ENCODE measurements around the gene S100B. TPM values are rescaled to one million over a fixed set of nuclear protein-coding genes. Genes with fewer than 3 reads are reported as not detected.

The S100B gene
- total and polyA plus RNA-seq, 2 of the 13 experiments (the other 11 are each of a cell fraction or from before 2014, with no cell fraction given) = not detected

DNA sequence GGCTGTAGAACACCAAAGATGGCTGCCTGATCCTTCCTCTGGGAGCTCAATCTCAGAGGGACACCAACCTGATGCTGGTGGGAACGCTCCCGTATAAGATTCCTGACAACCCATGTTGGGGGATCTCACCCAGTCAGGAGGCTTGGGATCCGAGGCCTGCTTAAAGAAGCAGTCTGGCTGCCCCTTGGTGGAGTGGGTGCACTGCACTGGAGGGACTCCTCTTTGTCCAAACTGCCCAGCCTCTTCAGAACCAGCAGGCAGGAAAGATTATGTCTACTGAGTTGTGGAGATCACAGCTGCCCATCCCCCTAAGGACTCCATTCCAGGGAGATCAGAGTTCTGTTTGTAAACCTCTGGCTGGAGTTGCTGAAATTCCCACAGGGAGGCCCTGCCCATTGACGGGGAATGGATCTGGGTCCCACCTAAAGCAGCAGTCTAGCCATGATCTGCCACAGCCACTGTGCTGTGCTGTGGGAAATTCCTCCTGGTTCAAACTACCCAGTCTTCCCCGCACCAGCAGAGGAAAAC, 23.0 kb downstream of the S100B start (continued):
- TF ChIP-seq, protein P1, sequence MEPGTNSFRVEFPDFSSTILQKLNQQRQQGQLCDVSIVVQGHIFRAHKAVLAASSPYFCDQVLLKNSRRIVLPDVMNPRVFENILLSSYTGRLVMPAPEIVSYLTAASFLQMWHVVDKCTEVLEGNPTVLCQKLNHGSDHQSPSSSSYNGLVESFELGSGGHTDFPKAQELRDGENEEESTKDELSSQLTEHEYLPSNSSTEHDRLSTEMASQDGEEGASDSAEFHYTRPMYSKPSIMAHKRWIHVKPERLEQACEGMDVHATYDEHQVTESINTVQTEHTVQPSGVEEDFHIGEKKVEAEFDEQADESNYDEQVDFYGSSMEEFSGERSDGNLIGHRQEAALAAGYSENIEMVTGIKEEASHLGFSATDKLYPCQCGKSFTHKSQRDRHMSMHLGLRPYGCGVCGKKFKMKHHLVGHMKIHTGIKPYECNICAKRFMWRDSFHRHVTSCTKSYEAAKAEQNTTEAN (CRISPR knock-in tag; conservative IDR thresholded peaks at IDR 0.05) = no peak
- TF ChIP-seq HOXA3 (CRISPR knock-in tag; IDR thresholded peaks at IDR 0.05) = peak; percentile 25; the same call in 1 of the 2 replicates
- TF ChIP-seq CHCHD3 (CRISPR knock-in tag; IDR thresholded peaks at IDR 0.05) = no peak
- TF ChIP-seq MAF1 (CRISPR knock-in tag; IDR thresholded peaks at IDR 0.05; ENCODE audit: borderline replicate concordance) = no peak
- TF ChIP-seq ZNF136 (CRISPR knock-in tag; IDR thresholded peaks at IDR 0.05; ENCODE audit: low read depth) = no peak
- no peak for TF ChIP-seq ZNF432 (CRISPR knock-in tag; IDR thresholded peaks at IDR 0.05; ENCODE audit: borderline replicate concordance)
- no peak for TF ChIP-seq SRSF1 (optimal IDR thresholded peaks at IDR 0.05; ENCODE audit: low read depth, low read length)
- no peak for TF ChIP-seq ZNF224 (CRISPR knock-in tag; IDR thresholded peaks at IDR 0.05)
- TF ChIP-seq XRCC5 (optimal IDR thresholded peaks at IDR 0.05; ENCODE audit: low read length) = no peak
- TF ChIP-seq RELA (CRISPR knock-in tag; IDR thresholded peaks at IDR 0.05) = no peak
- no peak; the same call in 1 of the 2 replicates for TF ChIP-seq ZNF619 (CRISPR knock-in tag; IDR thresholded peaks at IDR 0.05)
- TF ChIP-seq, protein P2, sequence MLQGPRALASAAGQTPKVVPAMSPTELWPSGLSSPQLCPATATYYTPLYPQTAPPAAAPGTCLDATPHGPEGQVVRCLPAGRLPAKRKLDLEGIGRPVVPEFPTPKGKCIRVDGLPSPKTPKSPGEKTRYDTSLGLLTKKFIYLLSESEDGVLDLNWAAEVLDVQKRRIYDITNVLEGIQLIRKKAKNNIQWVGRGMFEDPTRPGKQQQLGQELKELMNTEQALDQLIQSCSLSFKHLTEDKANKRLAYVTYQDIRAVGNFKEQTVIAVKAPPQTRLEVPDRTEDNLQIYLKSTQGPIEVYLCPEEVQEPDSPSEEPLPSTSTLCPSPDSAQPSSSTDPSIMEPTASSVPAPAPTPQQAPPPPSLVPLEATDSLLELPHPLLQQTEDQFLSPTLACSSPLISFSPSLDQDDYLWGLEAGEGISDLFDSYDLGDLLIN (CRISPR knock-in tag; IDR thresholded peaks at IDR 0.05; ENCODE audit: borderline replicate concordance) = no peak
- no peak for TF ChIP-seq ZSCAN22 (CRISPR knock-in tag; IDR thresholded peaks at IDR 0.05)
- no peak for TF ChIP-seq IKZF4 (CRISPR knock-in tag; IDR thresholded peaks at IDR 0.05; ENCODE audit: borderline replicate concordance, low read depth, not compliant biosample characterization)
- TF ChIP-seq, protein P3, sequence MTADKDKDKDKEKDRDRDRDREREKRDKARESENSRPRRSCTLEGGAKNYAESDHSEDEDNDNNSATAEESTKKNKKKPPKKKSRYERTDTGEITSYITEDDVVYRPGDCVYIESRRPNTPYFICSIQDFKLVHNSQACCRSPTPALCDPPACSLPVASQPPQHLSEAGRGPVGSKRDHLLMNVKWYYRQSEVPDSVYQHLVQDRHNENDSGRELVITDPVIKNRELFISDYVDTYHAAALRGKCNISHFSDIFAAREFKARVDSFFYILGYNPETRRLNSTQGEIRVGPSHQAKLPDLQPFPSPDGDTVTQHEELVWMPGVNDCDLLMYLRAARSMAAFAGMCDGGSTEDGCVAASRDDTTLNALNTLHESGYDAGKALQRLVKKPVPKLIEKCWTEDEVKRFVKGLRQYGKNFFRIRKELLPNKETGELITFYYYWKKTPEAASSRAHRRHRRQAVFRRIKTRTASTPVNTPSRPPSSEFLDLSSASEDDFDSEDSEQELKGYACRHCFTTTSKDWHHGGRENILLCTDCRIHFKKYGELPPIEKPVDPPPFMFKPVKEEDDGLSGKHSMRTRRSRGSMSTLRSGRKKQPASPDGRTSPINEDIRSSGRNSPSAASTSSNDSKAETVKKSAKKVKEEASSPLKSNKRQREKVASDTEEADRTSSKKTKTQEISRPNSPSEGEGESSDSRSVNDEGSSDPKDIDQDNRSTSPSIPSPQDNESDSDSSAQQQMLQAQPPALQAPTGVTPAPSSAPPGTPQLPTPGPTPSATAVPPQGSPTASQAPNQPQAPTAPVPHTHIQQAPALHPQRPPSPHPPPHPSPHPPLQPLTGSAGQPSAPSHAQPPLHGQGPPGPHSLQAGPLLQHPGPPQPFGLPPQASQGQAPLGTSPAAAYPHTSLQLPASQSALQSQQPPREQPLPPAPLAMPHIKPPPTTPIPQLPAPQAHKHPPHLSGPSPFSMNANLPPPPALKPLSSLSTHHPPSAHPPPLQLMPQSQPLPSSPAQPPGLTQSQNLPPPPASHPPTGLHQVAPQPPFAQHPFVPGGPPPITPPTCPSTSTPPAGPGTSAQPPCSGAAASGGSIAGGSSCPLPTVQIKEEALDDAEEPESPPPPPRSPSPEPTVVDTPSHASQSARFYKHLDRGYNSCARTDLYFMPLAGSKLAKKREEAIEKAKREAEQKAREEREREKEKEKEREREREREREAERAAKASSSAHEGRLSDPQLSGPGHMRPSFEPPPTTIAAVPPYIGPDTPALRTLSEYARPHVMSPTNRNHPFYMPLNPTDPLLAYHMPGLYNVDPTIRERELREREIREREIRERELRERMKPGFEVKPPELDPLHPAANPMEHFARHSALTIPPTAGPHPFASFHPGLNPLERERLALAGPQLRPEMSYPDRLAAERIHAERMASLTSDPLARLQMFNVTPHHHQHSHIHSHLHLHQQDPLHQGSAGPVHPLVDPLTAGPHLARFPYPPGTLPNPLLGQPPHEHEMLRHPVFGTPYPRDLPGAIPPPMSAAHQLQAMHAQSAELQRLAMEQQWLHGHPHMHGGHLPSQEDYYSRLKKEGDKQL (CRISPR knock-in tag; IDR thresholded peaks at IDR 0.05; ENCODE audit: low read depth) = no peak
- TF ChIP-seq PRPF4 (IDR thresholded peaks at IDR 0.05; ENCODE audit: low read depth, low read length, poor library complexity, severe bottlenecking) = no peak
- TF ChIP-seq MIER2 (CRISPR knock-in tag; IDR thresholded peaks at IDR 0.05) = no peak
- TF ChIP-seq ZNF230 (CRISPR knock-in tag; IDR thresholded peaks at IDR 0.05) = no peak
- TF ChIP-seq NPAS2 (CRISPR knock-in tag; IDR thresholded peaks at IDR 0.05; ENCODE audit: borderline replicate concordance) = no peak
- TF ChIP-seq ZC3H13 (CRISPR knock-in tag; IDR thresholded peaks at IDR 0.05) = no peak
- TF ChIP-seq FOXC1 (CRISPR knock-in tag; IDR thresholded peaks at IDR 0.05; ENCODE audit: borderline replicate concordance) = no peak
- no peak for TF ChIP-seq MYNN (CRISPR knock-in tag; IDR thresholded peaks at IDR 0.05; ENCODE audit: low read depth)
- TF ChIP-seq, protein P4, sequence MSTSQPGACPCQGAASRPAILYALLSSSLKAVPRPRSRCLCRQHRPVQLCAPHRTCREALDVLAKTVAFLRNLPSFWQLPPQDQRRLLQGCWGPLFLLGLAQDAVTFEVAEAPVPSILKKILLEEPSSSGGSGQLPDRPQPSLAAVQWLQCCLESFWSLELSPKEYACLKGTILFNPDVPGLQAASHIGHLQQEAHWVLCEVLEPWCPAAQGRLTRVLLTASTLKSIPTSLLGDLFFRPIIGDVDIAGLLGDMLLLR (CRISPR knock-in tag; IDR thresholded peaks at IDR 0.05) = no peak

Data from HepG2 (cell line).